OCI-LY1 (cell line): ENCODE measurements around the gene PIP5K1C.
A peak's percentile ranks its signal among the peaks of the same experiment; 100 is the strongest.

Experiments used
- CTCF ChIP-seq: fragments of 200-600 bp; sonication (generic), shearing (Covaris generic); IDR thresholded peaks from 2 replicates; pipeline ENCODE4 v1.5.1; 2017; ENCODE audit warnings: mild to moderate bottlenecking, antibody characterized with exemption, low read length, moderate library complexity, mixed read lengths
- EZH2 ChIP-seq: fragments of 200-600 bp; sonication (generic), shearing (Covaris generic); IDR thresholded peaks from 2 replicates; pipeline ENCODE4 v1.8.0; 2017; ENCODE audit warnings: borderline replicate concordance, mixed run types, mild to moderate bottlenecking, antibody characterized with exemption, low read length, moderate library complexity, mixed read lengths

DNA sequence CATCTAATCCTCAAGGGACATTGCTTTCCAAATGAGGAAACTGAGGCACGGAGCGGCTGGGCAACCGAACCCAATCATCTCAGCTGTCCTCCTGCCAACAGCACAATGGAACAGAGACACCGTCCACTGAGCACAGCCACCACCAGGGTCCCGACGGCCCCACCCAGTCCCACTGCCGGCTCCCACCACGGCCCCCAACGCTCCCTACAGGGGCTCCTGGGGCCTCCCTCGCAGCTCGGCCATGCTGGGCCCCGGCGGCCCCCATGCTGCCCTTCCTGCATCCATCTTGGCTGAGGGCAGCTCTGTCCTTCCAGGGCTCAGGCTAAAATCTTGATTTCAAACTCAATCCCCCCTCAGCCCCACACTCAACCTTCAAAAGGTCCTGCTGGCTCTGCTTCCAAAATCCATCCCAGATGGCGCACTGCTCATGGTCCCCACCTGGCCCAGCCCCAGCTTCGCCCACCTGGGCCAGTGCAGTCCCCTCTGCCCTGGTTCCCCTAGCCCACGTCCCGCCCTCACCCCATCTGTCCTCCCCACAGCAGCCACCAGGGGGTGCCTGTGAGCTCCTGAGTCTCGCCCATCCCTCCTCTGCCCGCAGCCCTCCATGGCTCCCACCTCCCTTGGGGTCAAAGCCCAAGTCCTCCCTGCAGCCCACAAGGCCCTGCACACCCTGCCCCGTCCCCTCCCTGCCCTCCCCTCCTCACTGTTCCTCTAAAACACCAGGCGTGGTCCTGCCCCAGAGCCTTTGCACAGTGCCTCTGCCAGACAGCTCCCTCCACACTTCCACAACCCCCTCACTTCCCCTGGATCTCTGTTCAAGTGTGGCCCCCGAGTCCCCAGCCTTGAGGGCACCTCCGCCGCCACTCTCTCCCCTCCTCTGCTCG, 7.9 kb downstream of the PIP5K1C start:
- TF ChIP-seq CTCF = peak; percentile 51
- no peak for TF ChIP-seq EZH2
